Stimulated activated CD4-positive, alpha-beta T cell treated with anti-CD3 and anti-CD28 coated beads, Interleukin-1b, Interleukin-23, amount 100 ng/mL, for 1 hour (primary cell): Measurements from ENCODE around the gene DNM3.

ENCODE experiments used
- DNase-seq, 2 donors: peaks; one replicate each; pipeline ENCODE4 v3.0.0-alpha.2; 2020; ENCODE audit warnings: low read depth in 2 of 2

DNM3 gene

GRCh38 chr1:171919891-171920887 lies 78.9 kb downstream of the DNM3 start:
- DNase-seq: no peak

- DNase-seq: no peak
Measured at GRCh38 chr1:171922999-171923398, 81.7 kb downstream of the DNM3 start.

- no peak for DNase-seq
Measured at GRCh38 chr1:171929121-171929520, 87.8 kb downstream of the DNM3 start.

GRCh38 chr1:171931752-171932151 lies 90.5 kb downstream of the DNM3 start:
- no peak for DNase-seq

- no peak for DNase-seq
Measured at GRCh38 chr1:171934664-171935063, 93.4 kb downstream of the DNM3 start.

GRCh38 chr1:171935086-171935485 lies 93.8 kb downstream of the DNM3 start:
- DNase-seq: no peak

GRCh38 chr1:171935664-171936063 lies 94.4 kb downstream of the DNM3 start:
- DNase-seq: no peak

- no peak for DNase-seq
Measured at GRCh38 chr1:171937938-171938337, 96.6 kb downstream of the DNM3 start.

- DNase-seq: no peak
Measured at GRCh38 chr1:171939740-171940139, 98.4 kb downstream of the DNM3 start.

GRCh38 chr1:171940368-171940767 lies 99.1 kb downstream of the DNM3 start:
- DNase-seq: no peak

- no peak for DNase-seq
Measured at GRCh38 chr1:171941920-171942319, 100.6 kb downstream of the DNM3 start.

GRCh38 chr1:171943973-171944561 lies 102.8 kb downstream of the DNM3 start:
- no peak for DNase-seq

- no peak for DNase-seq
Measured at GRCh38 chr1:171948511-171948910, 107.2 kb downstream of the DNM3 start.

- DNase-seq: no peak
Measured at GRCh38 chr1:171949316-171949715, 108.0 kb downstream of the DNM3 start.

GRCh38 chr1:171953835-171954234 lies 112.5 kb downstream of the DNM3 start:
- DNase-seq: no peak

- no peak for DNase-seq
Measured at GRCh38 chr1:171954361-171954760, 113.1 kb downstream of the DNM3 start.

GRCh38 chr1:171961861-171962260 lies 120.6 kb downstream of the DNM3 start:
- DNase-seq: no peak

GRCh38 chr1:171963762-171964161 lies 122.5 kb downstream of the DNM3 start:
- DNase-seq: no peak

GRCh38 chr1:171965777-171966176 lies 124.5 kb downstream of the DNM3 start:
- DNase-seq: no peak

- no peak for DNase-seq
Measured at GRCh38 chr1:171966426-171967220, 125.3 kb downstream of the DNM3 start.

GRCh38 chr1:171969226-171969625 lies 127.9 kb downstream of the DNM3 start:
- no peak for DNase-seq

- DNase-seq: no peak
Measured at GRCh38 chr1:171969813-171970212, 128.5 kb downstream of the DNM3 start.
